Mononuclear cell (primary cell): Measurements from ENCODE around the gene LIX1L. TPM values are rescaled to one million over a fixed set of nuclear protein-coding genes. Genes with fewer than 3 reads are reported as not detected.

ENCODE experiments used
- H3K27me3 ChIP-seq: 2 replicates; pipeline ENCODE4 v1.6.0; 2011; ENCODE audit warnings: low read length, control low read depth; ENCODE audit not compliant: insufficient read depth
- H3K4me1 ChIP-seq: 2 replicates; pipeline ENCODE4 v1.5.1; 2011; ENCODE audit warnings: mild to moderate bottlenecking, low read length, control low read depth; ENCODE audit not compliant: insufficient read depth
- H3K4me3 ChIP-seq: 2 replicates; pipeline ENCODE4 v1.5.1; 2011; ENCODE audit warnings: mild to moderate bottlenecking, low read length, moderate library complexity
- H3K9me3 ChIP-seq: 2 replicates; pipeline ENCODE4 v1.5.1; 2011; ENCODE audit warnings: low read depth, mild to moderate bottlenecking, control low read depth, low read length
- total RNA-seq: library from RNA; depleted of rRNA; stranded (reverse); fragments of >200 nt; gene quantifications from one replicate; pipeline ENCODE4 v1.2.3, GENCODE V29; 2012

The LIX1L gene
- total RNA-seq, 1 donor = 15.1 TPM

DNA sequence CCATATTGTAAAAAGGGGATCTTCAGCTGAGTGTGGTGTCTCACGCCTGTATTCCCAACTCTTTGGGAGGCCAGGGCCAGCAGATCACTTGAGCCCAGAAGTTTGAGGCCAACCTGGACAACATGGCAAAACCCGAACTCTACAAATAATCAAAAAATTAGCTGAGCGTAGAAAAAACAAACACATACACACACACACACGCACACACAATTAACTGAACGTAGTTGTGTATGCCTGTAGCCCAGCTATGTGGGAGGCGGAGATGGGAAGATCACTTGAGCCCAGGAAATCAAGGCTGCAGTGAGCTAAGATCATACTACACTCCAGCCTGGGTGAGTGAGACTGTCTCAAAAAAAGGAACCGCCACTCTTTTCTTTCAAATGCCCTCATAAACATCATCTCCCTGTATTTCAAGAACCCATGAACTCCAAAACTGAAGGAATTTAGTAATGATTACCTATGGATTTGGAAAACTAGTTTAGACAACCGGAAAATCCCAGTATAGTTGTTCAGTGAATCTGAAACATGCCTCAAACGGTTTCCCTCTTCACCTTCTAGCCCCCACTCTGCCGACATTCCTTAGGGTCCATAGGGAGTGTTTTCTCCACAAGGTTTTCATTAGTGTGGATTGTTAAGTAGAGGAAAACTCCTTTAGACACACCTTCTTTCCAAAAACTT, 34.1 kb upstream of the LIX1L start:
- Histone ChIP-seq H3K4me1 (peaks cover 54% of the 10 kb centered on the region), H3K4me3 (peak overlapping the region; percentile 100), H3K27me3 (no peaks in the 10 kb centered on the region)

DNA sequence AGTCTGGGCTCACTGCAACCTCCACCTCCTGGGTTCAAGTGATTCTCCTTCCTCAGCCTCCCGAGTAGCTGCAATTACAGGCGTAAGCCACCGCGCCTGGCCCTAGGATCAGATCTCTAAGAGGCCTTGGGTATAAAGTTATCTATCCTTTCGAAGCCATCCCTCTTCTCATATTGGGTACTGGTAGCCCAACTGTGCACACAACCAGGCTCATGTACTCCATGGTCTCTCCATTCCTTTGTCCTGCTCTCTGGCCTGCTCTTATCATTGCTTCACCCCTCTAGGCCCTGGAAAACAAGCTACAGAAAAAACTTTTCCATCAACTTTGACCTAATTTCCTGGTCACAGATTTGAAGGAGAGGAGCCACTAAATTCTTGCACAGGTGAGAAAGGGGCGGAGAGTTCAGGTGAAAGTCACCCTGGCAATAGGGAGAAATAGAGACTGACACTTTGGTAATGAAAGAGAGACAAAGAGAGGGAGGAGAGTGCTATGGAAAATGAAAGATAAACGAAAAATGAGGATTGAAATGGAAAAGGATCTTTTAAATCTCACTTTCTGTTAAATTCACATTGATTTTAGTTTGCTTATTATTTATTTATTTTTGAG, 32.5 kb upstream of the LIX1L start:
- Histone ChIP-seq H3K27me3 (no peaks in the 10 kb centered on the region), H3K9me3 (no peaks in the 10 kb centered on the region), H3K4me3 (no peak overlapping the region), H3K4me1 (peaks cover 69% of the 10 kb centered on the region)

More for the DNA sequence above, 34.1 kb upstream of the LIX1L start:
- no peaks in the 10 kb centered on the region for H3K9me3 ChIP-seq

DNA sequence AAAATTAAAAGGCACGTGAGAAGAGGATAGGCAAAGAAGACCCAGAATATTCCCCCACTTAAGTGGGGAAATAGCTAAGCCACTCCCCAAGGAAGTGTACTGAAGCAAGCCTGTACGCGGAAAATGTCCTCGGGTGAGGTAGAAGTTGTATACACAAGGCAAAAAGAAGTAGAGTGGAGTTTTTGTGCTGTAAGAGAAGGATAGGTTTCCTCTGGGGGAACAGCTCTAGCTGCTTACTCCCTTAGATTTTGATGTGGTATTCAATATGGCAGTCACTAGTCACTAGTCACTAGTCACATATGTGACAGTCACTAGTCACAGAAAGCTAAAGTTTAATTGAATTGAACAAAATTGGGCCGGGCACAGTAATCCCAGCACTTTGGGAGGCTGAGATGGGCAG, 31.0 kb upstream of the LIX1L start:
- H3K4me3 ChIP-seq = no peak overlapping the region
- no peaks in the 10 kb centered on the region for H3K27me3 ChIP-seq

DNA sequence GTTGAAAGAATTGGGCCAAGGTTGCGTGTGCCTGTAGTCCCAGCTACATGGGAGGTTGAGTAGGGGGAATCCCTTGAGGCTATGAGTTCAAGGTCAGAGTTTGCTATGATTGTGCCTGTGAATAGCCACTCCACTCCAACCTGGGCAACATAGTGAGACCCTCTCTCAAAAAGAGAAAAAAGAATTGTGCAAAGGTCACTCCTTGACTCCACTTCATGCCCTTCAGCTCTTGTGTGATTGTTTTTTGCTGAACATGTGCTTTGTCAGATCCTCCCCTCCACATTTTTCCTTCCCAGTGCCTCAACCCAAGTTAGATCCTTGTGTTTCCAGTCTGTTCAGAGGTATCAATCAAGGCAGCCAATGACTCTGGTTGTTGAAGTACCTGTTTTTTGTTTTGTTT, 30.1 kb upstream of the LIX1L start:
- no peaks in the 10 kb centered on the region for H3K27me3 ChIP-seq
- no peaks in the 10 kb centered on the region for H3K9me3 ChIP-seq
- H3K4me1 ChIP-seq = peaks cover 80% of the 10 kb centered on the region
- H3K4me3 ChIP-seq = no peak overlapping the region

More for the DNA sequence above, 31.0 kb upstream of the LIX1L start:
- Histone ChIP-seq H3K9me3 (no peaks in the 10 kb centered on the region), H3K4me1 (peaks cover 80% of the 10 kb centered on the region)

DNA sequence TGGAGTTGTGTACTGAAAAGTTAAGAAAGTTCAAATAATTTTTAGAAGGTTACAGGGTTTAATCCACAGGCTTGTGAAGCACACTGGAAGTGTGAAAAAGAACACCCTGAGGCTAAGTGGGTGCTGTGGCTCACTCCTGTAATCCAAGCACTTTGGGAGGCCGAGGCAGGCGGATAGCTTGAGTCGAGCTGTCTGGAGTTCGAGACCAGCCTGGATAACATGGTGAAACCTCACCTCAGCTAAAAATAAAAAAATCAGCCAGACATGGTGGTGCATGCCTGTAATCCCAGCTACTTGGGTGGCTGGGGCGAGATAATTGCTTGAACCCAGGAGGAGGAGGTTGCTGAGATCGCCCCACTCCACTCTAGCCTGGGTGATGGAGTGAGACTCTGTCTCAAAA, 28.7 kb upstream of the LIX1L start:
- H3K27me3 ChIP-seq = no peaks in the 10 kb centered on the region
- no peak overlapping the region for H3K4me3 ChIP-seq
- peaks cover 80% of the 10 kb centered on the region for H3K4me1 ChIP-seq
- no peaks in the 10 kb centered on the region for H3K9me3 ChIP-seq

DNA sequence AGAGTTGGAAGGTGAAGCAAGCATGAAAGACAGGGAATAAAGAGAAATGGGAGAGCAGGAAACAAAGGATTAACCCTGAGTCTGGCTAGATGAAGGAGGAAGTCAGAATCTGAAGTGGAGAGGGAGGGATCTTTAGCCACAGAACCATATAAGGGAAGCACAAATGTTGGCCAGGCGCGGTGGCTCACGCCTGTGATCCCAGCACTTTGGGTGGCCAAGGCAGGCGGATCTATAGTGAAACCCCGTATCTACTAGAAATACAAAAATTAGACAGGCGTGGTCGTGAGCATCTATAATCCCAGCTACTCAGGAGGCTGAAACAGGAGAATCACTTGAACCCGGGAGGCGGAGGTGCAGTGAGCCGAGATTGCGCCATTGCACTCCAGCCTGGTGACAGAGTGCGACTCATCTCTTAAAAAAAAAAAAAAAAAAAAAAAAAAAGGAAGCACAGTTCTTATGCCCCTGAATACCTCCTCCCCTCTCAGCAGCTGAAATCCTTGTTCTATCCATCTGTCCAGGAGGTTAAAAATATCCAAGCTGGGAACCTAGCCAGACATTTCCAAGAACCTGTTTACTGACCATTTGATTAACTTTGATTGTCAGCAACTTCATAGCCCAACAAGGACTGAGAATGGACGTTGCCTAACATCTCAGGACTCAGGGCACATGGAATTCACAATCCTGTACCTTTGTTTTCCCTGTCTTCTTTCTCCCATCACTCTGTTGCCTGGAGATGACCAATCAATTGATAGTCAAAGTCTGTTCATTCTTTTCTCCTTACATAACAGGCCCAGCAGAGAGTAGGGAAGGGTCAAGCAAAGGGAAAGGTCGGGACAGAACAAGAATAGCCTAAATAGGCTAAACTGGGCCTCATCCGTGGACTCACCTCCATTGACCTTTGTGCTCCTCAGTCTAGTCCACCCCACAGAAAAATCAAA, 28.0 kb upstream of the LIX1L start:
- H3K4me3 ChIP-seq = no peak overlapping the region
- H3K9me3 ChIP-seq = no peaks in the 10 kb centered on the region
- peaks cover 81% of the 10 kb centered on the region for H3K4me1 ChIP-seq
- H3K27me3 ChIP-seq = no peaks in the 10 kb centered on the region

DNA sequence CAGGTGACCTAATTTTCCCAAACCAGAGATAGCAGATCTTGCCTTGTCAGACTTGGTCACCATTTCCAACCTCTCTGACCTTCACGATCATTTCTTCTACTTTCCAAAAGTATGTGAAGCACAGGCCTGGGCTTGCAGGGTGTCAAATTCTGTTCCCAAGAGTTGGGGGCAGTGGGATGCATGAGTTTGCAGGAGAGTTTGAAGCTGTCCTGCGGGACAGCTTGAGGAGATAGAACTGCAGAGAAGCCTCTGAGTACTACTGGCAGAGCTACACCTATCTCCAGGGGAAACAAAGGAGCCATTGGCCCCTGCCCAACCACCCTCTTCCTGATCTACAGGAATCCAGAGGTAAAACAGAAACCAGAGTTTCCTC, 27.3 kb upstream of the LIX1L start:
- Histone ChIP-seq H3K4me1 (peaks cover 86% of the 10 kb centered on the region), H3K9me3 (no peaks in the 10 kb centered on the region), H3K27me3 (no peaks in the 10 kb centered on the region), H3K4me3 (no peak overlapping the region)

DNA sequence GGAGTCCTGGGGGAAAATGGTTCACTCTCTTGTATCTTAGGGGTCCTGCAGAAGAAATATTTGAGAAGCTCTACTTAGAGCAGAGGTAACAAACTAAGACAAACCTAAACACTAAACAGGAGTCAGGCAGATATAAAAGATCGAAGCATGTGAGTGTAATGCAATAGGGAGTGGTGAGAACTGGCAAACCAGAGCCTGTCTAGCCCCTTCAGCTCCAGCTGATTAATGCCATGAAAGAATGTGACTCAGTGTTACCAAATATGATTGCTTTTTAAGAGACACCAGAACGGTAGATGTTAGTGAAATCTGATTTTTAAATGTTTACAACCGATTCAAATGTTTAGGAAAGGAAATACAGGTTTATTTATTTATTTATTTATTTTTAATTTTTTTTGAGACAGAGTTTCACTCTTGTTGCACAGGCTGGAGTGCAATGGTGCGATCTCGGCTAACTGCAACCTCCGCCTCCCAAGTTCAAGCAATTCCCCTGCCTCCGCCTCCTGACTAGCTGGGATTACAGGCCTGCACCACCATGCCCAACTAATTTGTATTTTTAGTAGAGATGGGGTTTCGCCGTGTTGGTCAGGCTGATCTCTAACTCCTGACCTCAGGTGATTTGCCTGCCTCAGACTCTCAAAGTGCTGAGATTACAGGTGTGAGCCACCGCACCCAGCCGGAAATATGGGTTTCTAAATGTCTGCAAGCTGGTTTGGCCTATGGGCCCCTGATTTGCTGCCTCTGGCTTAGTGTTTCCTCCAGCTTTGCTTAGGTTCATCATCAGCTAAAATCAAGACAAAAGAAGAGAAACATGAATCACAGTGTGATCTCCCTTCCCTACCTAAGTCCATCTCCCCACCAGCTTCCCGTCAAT, 26.4 kb upstream of the LIX1L start:
- H3K27me3 ChIP-seq = no peaks in the 10 kb centered on the region
- no peak overlapping the region for H3K4me3 ChIP-seq
- no peaks in the 10 kb centered on the region for H3K9me3 ChIP-seq
- H3K4me1 ChIP-seq = peaks cover 96% of the 10 kb centered on the region

DNA sequence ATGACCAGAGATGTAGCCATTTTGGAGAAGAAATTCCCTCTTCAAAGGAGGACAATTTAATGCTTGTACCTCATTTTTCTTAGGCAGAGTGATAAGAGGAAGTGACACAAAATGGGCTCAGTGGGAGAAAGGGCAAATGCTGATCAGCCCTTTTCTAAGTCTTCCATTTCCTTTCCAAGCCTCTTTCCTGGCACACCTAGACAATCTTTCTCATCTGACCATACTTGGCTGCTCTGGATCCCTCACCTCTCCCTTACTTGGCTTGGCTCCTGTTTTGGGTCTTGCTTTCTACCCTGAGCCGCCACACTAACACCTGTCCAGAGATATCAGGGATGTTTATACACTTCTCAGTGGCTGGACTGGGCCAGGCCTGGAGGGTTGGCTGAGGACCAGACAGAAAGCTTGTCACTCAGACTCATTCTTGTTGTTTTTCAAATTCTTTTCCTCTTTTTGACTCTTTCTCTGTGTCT, 25.4 kb upstream of the LIX1L start:
- peaks cover 97% of the 10 kb centered on the region for H3K4me1 ChIP-seq
- no peaks in the 10 kb centered on the region for H3K27me3 ChIP-seq
- H3K9me3 ChIP-seq = no peaks in the 10 kb centered on the region
- no peak overlapping the region for H3K4me3 ChIP-seq

DNA sequence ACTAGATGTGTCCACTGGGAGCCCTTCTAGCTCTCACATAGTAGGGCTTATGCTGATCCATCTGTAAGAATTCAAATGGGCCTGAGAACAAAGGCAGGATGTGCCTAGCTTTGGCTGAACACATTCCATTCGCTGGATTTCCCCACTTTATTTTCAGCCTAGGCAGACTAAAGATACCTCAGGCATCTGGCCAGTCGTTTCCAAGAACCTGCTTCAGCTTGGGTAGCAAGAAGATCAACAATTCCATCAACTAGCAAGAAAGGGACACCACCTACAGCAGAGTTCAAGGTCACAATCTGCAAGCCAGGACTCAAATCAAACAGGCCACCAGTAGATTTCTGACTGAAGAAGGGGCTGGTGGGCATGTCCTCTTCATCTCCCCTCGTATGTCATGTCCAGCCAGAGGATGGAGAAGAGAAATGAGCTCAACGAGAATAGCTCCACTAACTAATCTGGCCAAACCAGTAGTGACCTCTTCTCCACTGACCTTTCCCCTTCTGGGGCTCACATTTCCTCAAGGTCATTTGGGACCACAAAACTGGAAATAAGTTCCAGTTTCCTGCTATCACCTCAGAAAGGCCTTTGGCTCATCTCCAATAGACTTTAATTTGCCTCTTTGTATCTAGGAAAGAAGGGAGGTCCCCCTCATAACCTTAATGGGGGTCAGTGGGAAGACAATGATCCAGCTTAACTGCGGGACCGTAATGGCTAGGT, 24.4 kb upstream of the LIX1L start:
- Histone ChIP-seq H3K27me3 (no peaks in the 10 kb centered on the region), H3K4me3 (no peak overlapping the region)

DNA sequence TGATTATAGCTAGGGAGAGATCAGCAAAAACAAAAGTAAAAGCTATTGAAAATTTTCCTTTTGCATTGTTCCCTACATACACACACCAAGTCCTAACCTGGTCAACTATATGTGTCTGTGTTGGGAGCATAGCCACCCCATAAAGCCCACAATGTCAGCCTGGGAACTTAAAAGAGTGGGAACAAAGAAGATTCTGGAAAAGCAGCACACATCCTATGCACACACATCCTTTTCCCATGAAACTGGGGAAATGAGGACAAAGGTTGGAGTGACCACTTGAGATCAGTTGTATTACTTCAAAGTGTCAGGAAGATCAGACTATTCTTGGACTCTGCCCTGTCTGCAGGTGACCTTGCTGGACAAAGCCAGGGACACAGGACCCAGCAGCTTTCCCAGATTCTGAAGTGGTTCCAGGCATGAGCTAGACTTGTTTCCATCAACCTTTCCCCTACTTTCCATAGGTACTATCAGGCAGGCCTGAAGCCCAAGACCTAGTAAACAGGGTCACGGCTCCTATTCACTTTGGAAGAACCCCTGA, 22.7 kb upstream of the LIX1L start:
- Histone ChIP-seq H3K9me3 (no peaks in the 10 kb centered on the region), H3K4me3 (no peak overlapping the region), H3K27me3 (no peaks in the 10 kb centered on the region), H3K4me1 (peaks cover 87% of the 10 kb centered on the region)

More for the DNA sequence above, 24.4 kb upstream of the LIX1L start:
- Histone ChIP-seq H3K4me1 (peaks cover 97% of the 10 kb centered on the region), H3K9me3 (no peaks in the 10 kb centered on the region)

DNA sequence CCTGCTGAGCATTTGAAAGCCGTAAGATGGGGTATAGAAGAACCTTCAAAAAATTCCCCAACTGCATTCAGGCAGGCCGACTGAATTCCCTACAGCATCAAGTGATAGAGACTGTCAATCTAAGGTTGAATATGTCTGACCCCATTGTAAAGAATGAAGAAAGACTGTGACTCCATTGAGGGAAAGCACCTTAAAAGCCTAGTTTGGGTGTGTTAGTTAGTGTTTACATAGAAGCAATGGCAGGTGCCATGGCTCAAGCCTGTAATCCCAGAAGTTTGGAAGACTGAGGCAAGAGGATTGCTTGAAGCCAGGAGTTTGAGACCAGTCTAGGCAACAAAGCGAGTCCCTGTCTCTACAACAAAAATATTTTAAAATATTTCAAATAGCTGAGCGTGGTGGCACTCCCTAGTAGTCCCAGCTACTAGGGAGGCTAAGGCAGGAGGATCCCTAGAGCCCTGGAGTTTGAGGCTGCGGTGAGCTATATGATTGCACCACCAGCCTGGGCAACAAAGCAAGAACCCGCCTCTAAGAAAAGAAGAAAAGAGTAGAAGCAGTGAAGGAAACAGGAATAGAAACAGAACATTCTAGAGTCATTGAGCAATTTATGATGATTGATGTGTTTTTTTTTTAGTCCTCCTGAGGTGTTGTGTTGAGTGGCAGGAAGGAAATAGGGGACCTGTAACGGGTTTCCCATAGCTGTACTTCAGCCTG, 22.1 kb upstream of the LIX1L start:
- Histone ChIP-seq H3K4me1 (peaks cover 80% of the 10 kb centered on the region), H3K27me3 (no peaks in the 10 kb centered on the region), H3K4me3 (peak overlapping the region; percentile 20), H3K9me3 (no peaks in the 10 kb centered on the region)
